Left renal cortex interstitium (tissue), 4 donors: ENCODE results near the gene SLC25A4. TPM values are rescaled to one million over a fixed set of nuclear protein-coding genes. Genes with fewer than 3 reads are reported as not detected.

Experiments
- DNase-seq, 4 donors: peaks; one replicate each; pipeline ENCODE4 v3.0.0-alpha.2; 2013; ENCODE audit warnings: low read depth in 4 of 4, low spot score in 2 of 4, missing footprints in 1 of 4
- polyA plus RNA-seq, 4 donors: library from polyadenylated mRNA; unstranded; fragments of 120-200 nt; gene quantifications; one replicate each; pipeline ENCODE4 v1.2.1, GENCODE V29; 2013; ENCODE audit not compliant: insufficient read length in 4 of 4

SLC25A4 gene
- polyA plus RNA-seq, 4 donors: 40.6 to 49.8 (median 46.7) TPM

DNA sequence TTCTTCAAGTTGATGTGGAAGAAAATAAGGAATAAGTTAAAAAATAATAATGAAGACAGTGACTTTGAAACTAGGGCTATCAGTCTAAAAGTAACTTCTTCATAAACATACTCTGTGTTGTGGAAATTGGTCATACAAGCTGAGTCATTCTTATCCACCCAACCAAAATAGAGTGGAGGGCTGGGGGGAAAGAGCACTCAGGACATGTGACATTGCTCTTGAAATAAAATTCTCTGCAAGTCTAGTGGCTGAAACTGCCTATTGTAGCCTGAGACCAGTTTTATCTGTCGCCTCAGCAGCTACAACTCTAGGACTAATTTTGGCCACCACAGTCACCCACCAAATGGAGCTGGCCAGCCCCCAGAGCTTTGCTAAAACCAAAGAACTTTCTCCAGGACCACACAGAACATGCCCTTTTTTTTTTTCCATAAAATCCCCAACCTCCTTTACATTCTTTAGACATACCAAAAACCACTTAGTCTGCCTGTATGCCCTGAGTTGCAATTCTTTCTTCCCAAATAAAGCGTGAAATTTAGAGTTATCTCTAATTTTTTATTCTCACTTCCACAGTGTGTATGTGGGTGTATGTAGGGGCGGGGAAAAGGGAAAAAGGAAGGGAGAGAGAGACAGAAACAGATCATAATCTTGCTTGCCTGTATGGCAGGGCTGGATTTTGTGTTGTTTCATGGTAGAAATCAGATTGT lies 23.0 kb upstream of the SLC25A4 start:
- no peak for DNase-seq

- no peak for DNase-seq
These were observed 22.5 kb upstream of the SLC25A4 start for GRCh38 chr4:185120631-185120946.

GRCh38 chr4:185122681-185123345 lies 20.3 kb upstream of the SLC25A4 start:
- DNase-seq: no peak

- DNase-seq: no peak
These were observed 19.1 kb upstream of the SLC25A4 start for GRCh38 chr4:185124006-185124405.

- DNase-seq: no peak
These were observed 15.8 kb upstream of the SLC25A4 start for GRCh38 chr4:185127021-185127925.

DNA sequence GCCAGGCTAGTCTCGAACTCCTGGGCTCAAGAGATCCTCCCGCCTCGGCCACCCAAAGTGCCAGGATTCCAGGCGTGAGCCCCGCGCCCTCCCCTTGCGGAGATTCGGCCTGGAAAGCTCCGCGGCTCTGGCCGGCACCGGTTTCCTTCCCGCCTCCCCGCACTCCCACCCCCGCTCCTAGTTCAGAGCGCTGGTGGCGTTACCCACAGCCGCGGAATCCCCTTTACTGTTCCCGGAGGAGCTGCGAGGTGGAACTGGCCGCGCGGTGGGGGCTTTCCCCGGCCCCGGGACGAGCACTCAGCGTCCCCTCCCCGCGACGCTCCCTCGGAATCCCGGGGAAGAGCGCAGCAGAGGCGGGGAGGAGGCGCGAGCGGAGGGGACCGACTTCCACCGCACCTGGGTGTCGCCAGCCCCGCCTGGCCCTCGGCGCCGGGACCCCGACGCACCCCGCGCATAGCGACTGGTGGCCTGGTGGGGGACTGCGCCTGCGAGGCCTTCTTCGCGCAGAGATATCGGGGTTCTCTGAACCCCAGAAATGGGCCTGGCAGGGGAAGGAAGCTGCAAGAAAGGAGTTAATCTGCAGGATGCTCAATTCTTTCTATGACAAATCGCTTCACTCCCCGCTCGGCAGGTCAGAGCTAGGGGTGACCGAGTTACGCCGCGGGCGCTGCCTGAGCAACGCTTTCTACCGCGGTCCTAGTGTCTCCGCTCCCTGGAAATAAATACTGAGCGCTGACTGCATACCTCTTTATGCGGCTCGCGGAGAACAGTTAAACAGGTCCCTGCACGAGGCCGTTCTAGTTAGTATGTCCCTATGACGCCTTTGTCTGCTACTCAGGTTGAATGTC lies 14.6 kb upstream of the SLC25A4 start:
- no peak for DNase-seq

DNA sequence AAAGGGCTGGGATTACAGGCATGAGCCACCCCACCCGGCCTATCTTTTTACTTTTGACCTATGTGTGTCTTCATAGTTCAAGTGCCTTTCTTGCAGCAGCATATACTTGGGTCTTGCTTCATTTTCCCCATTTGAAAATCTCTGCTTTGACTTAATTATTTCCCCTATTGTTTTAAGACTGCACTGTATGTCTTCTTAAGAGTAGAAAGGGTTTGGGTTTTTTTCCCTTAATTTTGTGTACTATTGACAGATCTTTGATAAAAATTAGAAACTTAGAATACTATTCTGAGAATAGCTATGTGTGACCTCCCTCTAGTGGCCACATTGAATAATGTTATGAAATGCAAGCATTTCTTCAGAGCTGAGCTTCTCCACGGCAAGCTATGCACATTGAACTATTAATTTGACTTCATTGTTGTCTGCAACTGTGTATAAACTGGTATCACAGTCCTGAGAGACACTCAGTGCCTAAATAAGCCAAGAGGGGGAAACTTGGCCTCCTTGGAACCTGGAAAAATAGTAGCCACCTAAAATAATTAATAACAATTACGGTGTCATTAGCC lies 8.7 kb upstream of the SLC25A4 start:
- DNase-seq: no peak

GRCh38 chr4:185137233-185137925 lies 5.7 kb upstream of the SLC25A4 start:
- DNase-seq: no peak

- no peak for DNase-seq
These were observed 4.9 kb upstream of the SLC25A4 start for GRCh38 chr4:185138161-185138560.

GRCh38 chr4:185139736-185140135 lies 3.3 kb upstream of the SLC25A4 start:
- no peak for DNase-seq

DNA sequence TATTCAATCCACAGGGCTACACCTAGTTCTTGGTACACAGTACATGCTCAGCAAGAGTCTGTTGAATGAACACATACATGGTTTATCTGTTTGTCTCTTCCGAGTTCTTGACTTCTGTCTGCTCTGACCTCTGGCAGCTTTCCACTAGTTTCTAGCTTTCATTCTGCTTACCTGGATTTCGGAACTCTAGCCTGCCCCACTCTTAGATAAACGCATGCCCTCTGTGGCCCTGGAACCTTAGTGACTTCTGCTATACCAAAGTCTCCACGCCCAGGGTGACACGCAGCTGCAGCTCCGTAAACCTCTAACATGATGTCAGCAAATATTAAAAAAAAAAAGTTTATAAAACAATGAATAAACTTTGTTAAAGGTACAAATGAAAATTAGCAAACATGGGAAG lies 1.3 kb upstream of the SLC25A4 start:
- no peak for DNase-seq

- no peak for DNase-seq
These were observed 528 bp upstream of the SLC25A4 start for GRCh38 chr4:185142564-185142911.

GRCh38 chr4:185143601-185143969 lies 519 bp downstream of the SLC25A4 start:
- no peak for DNase-seq

- no peak for DNase-seq
These were observed 1.7 kb downstream of the SLC25A4 start for GRCh38 chr4:185144601-185145240.

- no peak for DNase-seq
These were observed 2.5 kb downstream of the SLC25A4 start for GRCh38 chr4:185145572-185145971.

- no peak for DNase-seq
These were observed 6.3 kb downstream of the SLC25A4 start for GRCh38 chr4:185149392-185149791.

DNA sequence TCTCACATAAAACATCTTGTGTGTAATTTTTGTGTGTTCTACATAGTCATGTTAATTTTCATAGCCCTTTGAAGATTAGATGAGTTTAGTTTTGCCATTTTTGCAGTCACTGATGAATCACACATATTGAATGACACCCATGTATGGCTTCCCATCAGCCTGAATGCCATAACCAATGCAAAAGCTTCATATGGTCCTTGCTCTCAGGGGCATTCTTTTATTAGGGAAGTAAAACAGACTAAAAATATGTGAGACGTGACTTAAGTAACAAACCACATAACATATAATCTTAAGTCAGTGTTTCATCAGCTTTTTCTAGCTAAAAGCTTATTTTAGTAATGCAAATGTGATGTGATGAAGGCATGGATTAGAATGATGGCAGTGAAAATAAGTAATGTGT lies 8.2 kb downstream of the SLC25A4 start:
- DNase-seq: no peak

- DNase-seq: no peak
These were observed 22.6 kb downstream of the SLC25A4 start for GRCh38 chr4:185165605-185166063.

DNA sequence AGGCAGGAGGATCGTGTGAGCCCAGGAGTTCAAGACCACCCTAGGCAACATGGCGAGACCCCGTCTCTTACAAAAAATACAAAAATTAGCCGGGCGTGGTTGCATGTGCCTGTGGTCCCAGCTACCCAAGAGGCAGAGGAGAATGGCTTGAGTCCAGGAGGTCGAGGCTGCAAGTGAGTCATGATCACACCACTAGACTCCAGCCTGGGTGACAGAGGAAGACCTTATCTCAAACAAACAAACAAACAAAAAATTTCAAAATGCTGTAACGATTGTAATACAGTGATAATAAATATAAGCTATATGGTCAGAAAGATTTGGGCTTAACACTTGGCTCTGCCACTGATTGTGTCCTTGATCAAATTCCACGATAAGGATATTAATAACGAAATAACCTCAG lies 24.2 kb downstream of the SLC25A4 start:
- no peak for DNase-seq
